Stimulated activated naive CD8-positive, alpha-beta T cell treated with anti-CD3 and anti-CD28 coated beads, Interleukin-15, Interleukin-2, amounts not matched to agents 100 U/mL and 50 U/mL, for 24 hours (primary cell): ENCODE measurements around the gene SLC39A3.

Source experiments
- ATAC-seq: fragments of 150-1000 bp; cut with Tn5 transposase; one replicate; pipeline ENCODE4 v1.10.0; 2021
- DNase-seq: peaks from one replicate; pipeline ENCODE4 v3.0.0; 2021

SLC39A3 gene

DNA sequence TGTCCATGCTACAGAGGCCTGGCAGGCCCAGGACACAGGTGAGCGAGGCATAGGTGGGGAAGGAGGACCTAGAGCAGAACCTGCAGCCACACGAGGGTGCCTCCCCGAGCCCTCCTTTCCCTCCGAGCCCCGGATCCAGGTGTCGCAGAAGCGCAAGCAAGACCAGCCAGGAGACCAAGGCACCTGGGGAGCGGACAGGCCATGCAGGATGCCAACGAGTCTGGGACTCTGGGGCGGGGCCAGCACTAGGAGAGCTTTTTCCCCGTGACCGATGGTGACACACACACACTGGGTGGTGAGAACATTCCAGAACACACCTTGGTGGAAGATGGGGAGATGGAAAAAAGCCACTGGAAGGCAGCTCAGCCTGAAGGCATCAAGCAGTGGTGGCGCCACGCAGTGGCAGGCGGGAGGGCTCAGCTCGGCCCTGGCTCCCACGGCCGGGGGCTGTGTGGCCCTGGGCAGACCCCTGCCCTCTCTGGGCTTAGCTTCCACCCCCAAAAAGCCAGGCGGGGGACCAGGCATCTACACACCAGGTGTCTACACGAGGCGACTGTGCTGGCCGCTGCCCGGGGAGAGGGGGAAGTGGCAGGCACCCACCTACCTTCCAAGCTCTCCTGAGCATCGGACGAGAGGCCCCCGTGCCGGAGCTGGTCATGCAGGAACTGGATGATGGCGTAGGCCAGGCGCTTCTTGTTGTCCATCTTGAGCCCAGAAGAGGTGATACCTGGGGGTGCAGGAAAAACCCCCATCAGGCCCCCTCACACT is 28.7 kb upstream of the SLC39A3 start:
- ATAC-seq (no peak), DNase-seq (no peak)

DNA sequence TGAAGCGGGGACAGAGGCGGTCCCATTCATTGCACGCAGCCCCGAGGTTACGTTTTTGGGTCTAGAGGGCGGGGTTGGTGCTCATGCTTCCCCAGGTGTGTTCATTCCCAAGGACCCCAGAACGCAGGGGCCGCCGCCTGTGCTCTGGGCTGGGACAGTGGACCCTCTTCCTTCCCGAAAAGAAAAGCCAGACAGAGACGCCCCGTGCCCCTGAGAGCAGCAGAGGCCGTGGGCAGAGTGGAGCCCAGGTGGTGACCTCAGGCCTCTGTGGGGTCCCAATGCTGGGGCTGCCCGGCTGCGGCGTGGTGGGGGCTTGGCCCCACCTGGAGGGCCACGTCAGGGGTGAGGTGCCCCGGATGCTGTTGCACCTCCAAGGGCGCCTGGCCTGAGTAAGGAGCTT is 27.9 kb upstream of the SLC39A3 start:
- ATAC-seq = no peak

DNA sequence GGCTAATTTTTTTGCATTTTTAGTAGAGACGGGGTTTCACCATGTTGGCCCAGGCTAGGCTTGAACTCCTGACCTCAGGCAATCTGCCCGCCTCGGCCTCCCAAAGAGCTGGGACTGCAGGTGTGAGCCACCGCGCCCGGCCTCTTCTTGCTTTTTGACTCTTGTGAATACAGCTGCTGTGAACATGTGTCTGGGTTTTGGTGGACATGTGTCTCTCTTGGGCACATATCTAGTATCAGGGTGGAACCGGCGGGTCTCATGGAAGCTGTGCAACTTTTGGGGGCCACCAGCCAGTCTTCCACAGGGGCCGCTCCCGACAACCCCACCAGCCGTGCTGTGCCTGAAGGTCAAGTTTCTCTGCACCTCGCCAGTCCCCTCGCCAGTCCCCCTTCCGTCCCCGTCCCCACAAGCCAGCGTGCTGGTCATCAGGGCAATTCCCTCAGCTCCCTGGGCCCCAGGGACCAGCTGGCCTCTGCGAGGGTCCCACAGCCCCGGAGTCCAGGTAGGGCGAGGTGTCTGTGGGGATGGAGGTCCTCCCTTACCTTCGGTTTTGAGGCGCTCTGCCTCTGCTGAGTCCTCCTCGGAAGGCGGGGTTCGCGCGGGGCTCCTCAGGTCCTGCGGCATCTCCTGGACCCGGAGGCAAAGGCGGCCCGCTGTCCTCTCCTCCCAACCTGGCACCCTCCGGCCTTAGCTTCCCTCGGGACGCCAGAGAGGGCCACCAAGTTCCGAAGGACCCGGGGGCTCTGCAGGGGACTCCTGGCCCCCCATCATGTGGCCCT is 27.0 kb upstream of the SLC39A3 start:
- no peak for ATAC-seq
- DNase-seq = no peak

More for the DNA sequence above, 27.9 kb upstream of the SLC39A3 start:
- no peak for DNase-seq

DNA sequence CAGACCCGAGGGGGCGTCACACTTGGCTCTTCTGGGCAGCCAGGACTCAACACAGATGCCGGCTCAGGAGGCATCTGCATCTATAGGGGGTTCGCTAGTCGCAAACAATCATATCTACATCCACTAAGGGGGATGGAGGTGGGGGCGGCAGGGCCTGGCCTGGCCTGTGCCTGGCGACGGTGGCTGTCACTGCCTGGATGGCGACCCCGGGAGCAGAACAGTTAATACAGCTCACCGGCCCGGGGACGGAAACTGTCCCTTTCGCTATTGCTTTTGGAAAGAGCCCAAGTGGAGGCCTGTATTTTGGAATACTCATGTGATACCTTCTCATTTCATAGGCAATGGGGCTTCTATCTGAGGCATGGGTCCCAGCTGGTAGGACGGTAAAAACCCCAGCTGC is 25.6 kb upstream of the SLC39A3 start:
- ATAC-seq (no peak), DNase-seq (no peak)

DNA sequence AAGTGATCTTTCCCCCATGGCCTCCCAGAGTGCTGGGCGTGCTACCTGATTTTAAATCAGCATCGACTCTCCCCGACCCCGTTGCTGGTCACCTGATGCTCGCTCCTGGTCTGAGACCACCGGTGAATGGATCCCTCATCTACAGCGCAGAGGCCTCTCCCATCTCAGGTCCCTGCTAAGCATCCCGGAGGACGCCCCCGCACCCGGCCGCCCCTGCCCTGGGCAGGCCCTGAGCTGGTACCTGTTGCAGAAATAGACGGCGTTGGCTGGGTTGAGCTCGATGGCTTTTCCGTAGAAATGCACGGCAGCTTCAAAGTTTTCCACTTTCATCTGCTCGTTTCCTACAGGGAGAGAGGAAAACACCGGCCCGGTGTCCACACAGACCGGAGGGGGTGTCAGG is 25.1 kb upstream of the SLC39A3 start:
- no peak for ATAC-seq

DNA sequence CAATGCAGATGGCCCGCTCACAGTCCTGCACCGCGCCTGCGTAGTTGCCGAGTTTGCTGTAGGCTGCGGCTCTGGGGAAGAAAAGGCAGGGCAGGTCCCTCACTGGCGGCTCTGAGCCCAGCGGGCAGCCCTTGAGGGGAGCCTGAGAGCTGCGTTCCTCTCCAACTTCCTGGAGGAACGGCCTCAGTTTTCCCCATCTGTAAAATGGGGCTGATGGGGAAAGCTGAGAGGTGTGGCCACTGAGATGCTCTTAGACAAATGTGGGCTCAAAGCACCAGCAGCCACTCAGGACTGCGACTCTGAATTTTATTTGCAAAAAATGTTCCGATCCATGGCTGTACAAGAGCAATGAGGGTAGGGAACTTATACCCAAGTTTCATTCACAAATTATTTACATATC is 23.9 kb upstream of the SLC39A3 start:
- ATAC-seq = no peak
- DNase-seq = no peak

More for the DNA sequence above, 25.1 kb upstream of the SLC39A3 start:
- DNase-seq = no peak

DNA sequence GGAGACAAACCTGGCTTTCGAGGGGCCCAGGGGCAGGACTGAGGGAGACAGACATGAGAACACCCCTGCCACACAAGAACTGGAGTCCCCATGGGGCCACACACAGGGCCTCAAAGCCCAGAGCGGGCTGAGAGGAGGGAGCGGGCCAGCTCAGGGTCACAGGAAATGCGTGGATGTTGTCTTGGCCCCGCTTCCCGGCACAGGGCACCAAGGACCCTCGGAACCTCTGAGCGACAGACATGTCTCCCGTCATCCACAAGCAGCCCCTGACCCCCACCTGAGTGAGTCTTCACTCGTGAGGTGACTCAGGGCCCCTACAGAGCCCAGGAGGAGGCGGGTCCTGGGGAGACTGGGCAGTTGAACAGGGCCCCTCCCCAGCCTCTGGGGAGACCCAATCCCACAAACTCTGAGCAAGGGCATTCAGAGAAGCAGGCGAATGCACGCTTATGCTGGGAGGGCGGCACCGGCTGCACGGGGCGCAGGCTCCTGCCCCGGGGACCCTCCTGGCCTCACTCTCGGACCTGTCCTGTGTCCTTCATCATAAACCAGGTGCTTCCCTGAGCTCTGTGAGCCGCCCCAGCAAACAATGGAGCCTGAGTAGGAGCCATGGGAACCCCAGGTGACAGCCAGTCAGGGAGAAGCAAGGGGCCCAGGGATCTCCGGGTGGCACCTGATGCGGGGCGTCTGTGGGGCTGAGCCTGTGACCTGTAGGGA is 23.1 kb upstream of the SLC39A3 start:
- ATAC-seq (no peak), DNase-seq (no peak)

DNA sequence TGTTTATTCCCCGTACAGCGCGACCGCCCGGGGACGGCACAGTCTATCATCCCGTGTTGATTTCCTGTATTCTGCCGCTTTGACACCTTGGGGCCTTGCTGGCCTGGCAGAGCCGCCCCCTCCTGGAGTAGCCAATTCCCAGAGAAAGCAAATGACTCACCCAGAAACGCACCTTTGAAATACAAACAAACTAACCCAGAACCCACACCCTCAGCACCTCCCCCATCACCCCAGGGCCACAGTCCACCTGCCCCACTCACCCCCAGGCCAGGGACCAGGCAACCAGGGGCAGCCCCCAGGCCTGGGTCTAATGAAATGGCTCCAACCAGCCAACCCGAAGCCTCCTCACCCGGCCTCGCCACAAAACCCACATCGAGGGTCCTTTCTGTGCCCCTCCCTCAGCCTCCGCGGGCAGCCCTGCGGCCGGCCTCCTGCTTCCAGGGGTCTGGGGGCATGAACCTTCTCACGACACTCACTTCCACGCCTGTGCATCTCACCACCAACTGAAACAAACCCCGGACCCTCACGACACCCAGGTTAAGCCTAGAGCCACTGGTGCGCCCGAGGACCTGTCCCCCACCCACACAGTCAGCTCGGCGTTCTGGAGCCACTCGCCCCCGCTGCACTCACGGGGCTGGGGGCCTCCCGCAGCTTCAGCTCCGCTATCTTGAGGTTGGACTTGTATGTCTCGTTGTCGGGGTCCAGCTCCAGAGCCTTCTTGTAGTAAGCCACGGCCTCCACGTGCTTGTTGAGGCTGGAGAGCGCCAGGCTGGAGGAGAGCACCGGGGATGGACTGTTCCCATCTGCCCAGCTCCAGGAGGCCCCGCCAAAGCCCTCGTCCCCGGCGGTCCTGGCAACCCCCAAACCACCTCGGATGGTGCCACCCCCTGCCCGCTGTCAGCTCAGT is 22.3 kb upstream of the SLC39A3 start:
- ATAC-seq (no peak), DNase-seq (no peak)

DNA sequence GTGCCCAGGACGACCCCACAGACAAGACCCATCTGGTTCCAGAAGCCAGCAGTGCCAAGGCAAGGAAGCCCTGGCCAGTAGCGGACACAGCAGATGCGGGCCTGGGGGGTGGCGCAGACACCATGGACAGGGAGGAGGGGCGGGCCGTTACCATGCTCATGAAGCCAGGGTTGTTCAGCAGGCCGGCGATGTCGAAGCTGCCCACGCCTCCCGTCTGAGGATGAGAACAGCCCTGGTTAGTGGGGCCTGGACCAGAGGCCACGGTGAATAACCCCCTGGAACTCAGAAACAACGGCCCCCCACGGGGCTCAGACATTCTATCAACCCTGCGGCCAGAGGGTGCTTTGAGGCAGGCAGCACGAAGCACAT is 21.5 kb upstream of the SLC39A3 start:
- no peak for ATAC-seq
- DNase-seq = no peak

DNA sequence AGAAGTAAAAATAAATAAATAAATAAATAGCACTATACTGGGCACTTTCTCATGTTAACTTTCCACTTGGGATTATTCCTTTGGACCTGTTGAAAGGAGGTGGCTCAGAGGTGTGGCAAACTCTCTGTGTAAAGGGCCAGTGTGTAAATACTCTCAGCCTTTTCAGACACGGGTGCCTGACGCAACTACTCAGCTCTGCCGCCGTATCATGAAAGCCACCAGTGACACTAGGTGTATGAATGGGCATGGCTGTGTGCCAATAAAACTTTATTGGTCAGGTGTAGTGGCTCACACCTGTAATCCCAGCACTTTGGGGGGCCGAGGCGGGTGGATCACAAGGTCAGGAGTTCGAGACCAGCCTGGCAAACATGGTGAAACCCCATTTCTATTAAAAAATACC is 20.1 kb upstream of the SLC39A3 start:
- no peak for DNase-seq
- ATAC-seq = no peak

DNA sequence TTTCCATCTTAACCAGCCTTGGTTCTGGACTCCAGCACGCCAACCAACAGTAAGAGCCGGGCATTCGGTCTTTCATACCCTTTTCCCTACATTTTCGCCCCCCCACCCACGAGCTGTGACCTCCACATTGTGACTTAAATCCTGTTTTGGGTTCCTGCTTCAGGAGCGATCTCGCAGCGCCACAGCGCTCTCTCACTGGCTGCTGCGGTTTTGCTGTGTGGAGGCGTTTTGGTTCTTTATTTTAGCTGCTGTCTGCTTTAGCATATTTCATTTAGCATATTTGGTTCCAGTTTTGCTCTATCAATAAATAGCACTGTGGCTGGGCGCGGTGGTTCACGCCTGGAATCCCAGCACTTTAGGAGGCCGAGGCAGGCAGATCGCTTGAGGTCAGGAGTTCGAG is 19.5 kb upstream of the SLC39A3 start:
- no peak for ATAC-seq
- no peak for DNase-seq

DNA sequence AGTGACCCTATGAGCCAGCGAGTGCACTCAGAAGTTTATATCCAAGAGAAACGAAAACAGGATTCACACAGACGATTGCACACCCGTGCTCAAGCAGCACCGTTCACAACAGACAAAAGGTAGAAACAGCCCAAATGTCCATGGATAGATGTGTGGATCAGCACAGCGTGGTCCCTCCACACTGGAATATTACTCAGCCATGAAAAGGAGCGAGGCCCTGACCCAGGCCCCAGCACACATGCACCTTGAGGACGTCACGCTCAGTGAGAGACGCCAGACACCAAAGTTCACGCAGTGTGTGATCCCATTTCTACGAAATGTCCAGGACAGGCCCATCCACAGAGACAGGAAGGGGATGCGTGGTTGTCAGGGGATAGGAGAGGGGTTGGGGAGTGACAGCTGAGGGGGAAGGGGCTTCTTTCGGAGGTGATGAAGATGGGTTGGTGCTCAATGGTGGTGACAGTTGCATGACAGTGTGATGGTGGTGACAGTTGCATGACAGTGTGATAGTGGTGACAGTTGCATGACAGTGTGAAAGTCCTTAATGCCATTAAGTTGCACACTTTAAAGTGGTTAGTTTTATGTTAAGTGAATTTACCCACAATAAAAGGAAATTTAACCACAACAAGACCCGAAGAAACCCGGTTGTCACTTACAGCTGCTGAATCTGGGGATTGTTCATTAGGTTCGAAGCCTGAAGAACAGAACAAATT is 18.9 kb upstream of the SLC39A3 start:
- no peak for DNase-seq
- no peak for ATAC-seq

DNA sequence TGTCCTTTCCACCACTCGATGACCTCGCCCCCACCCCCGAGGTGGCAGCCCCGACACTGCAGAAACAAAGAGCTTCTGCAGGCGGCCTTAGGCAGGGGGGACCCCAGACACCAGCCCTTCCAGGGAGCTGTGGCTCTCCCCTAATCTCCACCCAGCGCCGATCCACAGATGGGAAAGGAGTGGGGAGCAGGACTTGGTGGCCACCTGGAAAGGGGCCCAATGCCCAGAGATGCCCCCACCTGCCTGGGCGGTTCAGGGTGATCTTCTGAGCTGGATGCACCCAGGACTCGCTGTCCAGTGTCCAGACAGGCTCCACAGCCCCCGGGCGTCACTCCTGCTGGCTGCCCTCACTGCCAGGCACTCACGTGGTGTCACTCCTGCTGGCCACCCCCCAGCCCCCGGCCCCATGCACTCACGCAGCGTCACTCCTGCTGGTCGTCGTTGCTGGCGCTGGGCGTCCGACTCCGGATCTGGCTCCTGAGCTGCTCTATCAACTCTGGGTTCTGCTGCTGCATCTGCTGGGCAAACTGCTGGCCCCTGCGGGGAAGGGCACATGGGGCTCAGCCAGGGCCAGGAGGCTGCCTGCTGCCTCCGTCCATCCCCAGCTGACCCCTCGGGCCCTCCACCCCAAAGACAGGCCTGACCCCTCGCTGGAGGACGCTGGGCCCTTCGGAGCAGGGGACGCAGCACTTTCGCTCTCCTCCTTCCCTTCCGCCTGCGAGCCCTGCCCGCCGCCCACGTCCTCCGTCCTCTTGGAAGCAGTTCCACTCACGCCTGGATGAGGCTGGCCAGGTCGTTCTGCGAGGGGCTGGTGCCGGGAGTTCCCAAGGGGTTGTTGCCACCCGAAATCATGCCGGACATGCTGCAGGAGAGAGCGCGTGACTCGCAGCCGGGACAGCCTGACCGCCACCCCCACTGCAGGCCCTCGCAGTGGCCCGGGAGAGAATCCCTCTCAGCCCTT is 17.4 kb upstream of the SLC39A3 start:
- ATAC-seq = no peak
- DNase-seq = no peak

DNA sequence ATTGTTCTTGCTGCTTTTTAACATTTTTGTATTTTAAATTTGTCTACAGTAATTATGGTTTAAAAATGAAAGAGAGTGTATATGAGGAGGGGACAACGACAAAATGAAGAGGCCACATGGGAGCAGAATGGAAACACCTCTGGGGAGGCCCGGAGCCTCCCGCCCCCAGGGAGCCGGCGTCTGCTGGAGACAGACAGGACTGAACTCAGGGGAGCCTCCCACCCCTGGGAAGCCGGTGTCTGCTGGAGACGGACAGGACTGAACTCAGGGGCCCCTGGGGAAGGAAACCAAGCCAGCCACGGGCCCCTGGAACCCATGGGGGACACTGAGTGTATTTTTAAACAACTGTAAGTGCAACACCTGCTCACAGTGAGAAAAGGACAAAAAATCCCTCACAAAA is 16.7 kb upstream of the SLC39A3 start:
- DNase-seq (no peak), ATAC-seq (no peak)

DNA sequence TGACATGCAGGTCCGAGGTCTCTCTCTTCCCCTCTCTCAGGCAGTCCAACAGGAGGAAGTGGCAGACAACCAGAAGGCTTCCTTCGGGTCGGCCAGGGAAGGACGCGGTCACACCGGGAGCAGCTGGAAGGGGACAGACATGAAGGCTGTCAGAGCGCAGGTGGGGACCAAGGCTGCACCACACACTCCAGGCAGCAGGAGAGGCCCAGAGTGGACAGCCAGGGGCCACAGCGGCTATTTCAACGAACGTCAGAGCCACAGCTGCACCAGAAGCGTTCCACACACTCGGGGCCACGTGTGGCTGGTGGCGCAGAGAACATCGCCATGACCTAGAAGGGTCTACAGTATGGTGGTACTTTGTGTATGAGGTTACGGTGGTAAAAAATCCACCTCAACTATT is 16.0 kb upstream of the SLC39A3 start:
- no peak for ATAC-seq
- no peak for DNase-seq

DNA sequence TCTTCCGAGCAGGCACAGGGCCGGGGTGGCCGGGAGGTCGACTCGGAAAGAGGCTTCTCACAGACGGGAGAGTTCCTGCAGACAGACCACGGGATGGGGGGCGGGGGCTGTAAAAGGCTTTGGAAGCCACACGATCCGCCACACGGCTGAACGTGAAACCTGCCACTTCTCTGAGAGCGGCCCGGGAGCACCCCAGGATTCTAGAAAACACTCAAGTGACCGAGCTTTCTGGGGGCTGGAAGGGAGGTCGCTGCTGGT is 15.6 kb upstream of the SLC39A3 start:
- no peak for ATAC-seq
- DNase-seq = no peak

DNA sequence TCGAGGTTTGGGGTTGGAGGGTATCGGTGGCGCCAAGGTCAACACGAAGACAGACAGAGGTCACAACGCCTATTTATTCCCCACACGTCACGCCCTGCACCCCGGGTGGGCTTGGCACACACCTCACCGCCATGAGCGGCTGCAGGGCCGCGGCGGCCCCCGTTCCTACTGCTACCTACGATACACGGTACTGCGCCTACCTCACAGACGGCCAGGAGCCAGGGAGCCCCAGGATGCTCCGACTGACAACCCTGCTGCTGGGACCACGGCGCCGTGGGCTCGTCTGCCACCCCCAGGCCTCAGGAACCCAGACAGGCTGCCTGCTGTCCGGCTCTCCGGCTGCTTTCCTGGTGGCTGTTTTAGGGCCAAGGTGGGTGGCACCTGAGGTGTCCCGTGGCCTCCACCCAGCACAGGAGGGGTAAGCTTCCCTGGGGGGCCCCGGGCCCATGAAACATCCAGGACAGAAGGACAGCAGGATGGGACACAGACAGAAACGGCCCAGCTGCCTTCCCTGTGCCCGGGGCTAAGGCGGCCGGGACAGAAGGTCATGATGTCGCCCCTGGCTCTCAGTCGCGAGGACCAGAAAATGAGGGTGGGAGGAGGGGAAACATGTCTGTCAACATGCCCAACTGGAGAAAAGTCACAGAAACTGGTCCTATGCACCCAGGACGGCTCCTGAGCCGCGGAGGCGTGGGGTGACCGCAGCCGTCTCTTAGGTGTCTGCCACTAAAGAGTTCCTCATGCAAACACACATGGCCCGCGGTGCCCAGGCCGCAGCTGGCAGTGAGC is 15.0 kb upstream of the SLC39A3 start:
- DNase-seq (no peak), ATAC-seq (no peak)

DNA sequence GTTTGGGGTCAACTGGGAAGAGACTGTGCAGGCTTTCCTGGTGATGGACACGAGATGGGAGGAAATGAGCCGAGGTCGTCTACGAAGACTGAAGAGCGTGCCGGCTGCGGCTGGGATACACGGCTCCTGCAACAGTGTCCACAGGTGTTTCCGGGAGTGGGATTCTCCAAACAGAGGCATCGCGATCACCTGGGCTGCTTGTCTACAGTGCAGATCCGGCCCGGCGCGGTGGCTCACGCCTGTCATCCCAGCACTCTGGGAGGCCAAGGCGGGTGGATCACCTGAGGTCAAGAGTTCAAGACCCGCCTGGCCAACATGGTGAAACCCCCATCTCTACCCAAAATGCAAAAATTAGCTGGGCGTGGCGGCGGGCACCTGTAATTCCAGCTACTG is 11.6 kb upstream of the SLC39A3 start:
- DNase-seq (no peak), ATAC-seq (no peak)

DNA sequence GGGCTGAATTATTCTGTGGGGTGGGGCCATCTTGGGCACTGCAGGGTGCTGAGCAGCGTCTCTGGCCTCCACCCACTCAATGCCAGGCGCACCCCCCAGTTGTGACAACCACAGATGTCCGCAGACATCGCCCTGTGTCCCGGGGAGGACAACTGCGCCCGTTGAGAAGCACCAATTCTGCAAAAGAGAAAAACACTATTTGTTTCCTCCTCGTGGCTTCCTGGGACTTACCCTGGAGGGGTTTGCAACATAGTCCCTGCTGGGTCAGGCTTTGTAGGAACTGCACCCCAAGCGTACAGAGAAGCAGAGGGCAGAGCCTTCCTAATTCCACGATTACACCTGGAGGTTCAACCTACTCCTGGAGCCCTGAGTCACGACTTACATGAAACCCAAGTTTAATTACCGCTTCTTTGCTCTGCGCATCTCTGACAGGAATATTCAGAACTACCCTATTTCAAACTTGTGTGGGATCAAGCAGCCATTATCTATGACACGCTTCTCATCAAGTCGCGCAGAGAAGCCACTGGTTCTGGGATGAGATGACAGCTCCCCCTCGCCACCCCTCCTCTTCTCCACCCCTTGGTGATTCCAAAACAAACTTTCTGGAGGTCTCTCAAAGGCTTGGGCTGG is 11.1 kb upstream of the SLC39A3 start:
- ATAC-seq (no peak), DNase-seq (no peak)
